ELR (cell line): ENCODE measurements around the gene MAPT.
"Not testable (repeated sequence)": the region's sequence is repeated elsewhere in the genome, so short reads cannot be mapped to it uniquely, and the experiment has no call there.

Experiments
- DNase-seq: peaks from one replicate; pipeline ENCODE4 v3.0.0-alpha.2; 2015; ENCODE audit warnings: low read depth

Gene MAPT

DNA sequence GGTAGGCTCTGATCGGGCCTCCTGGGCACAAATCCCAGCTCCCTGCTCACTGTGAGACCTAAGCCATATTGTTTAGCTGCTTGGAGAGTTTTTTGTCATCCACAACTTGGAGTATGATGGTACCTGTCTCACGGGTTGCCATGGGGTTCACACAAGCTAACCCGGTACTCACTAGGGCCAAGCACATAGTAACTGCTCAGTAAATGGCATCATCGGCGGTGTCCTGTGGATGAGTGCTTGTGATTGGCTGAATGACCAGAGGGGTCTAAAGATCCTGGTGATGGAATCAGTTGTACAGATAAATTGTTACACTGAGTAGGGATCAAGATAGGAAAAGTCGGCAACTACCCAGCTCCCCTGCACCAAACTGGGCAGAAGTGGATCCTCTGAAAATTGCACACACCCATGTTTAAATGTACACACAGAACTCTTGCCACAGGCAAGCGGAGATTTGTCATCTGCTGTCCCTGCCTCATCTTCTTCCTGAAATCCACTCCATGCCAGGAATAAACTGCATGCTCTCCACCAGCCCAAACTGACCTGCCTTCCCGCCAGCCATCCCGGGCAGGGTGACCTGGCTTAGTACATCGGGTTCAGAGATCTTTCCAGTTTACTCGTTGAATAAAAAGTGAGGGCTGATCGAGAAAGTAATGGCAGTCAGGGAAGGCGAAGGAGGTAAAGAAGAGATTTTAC is 6.5 kb downstream of the MAPT start:
- no peak for DNase-seq

DNA sequence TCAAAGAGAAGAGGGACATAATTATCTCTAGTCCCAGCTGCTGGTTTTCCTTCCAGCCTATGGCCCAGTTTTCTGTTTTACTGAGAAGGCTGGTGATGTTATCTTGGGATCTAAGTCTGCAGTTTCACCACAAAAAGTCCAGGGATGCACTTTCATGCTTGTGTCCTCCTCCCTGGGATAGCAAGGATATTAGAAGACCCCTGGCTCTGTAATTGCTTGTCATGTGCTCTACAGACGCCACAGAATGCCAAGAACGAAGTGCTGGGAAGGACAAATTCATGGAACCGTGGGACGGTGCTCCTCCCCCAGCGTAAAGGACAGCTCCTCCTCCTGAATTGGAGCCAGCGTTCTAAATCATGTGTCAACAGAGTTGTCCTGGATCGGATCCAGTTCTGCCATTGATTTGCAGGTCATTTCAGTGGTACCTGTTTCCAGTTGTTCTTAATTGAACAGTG is 8.6 kb downstream of the MAPT start:
- DNase-seq, result no peak

DNA sequence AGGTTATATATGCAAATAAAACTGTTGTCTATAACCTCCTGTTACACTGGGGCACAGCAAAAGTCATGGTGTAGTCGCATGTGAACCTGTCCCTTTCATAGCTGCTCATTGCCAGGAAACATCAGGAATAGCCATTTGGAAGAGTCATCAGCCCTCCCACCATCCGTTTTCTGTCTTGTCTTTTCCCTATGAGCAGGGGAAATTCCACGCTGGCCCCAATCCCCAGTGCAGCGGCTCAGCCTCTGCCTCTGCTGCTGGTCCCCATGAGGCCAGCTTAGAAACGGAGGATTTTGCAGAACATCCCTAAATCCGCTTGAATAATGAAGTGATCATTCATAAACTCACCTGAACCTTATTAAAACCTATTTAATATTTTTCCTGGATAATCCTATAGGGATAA is 10.5 kb downstream of the MAPT start:
- no peak for DNase-seq

DNA sequence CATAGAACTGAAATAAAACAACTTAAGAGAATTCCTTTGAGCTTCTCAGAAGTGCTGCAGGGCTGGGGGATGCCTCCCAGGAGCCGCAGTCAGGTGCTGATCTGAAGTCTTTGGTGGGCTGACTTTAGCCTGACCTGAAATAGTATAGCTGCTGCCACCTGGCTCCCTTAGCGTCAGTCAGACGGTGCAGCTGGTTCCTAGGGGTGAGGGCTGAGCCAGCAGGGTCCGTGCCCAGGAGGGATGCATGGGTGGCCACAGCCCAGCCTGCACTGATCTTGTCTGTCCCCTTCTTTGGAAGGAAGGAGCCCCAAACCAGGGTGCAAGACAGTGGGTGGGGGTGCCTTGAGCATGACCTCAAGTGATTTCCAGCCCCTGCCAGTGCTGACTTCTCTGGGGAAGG is 11.5 kb downstream of the MAPT start:
- DNase-seq, result no peak

DNA sequence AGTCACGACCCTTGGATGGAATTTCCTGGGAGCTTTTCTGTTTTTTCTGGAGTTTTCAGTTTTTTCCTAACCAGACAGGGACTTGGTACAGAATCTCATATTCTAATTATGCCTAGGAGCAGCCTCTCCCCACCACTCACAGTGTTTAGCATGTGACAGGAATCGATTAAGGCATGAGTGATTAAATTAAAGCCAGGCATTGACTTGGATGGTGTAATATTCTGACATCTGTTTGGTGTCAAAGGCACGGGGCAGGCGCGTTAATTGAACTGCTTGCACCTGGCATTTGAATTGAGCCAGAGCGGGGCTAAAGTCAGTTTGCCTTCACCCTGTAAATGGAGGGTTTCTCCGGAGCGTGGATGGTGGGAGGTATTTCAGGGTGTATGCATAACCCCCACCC is 11.9 kb downstream of the MAPT start:
- no peak for DNase-seq

DNA sequence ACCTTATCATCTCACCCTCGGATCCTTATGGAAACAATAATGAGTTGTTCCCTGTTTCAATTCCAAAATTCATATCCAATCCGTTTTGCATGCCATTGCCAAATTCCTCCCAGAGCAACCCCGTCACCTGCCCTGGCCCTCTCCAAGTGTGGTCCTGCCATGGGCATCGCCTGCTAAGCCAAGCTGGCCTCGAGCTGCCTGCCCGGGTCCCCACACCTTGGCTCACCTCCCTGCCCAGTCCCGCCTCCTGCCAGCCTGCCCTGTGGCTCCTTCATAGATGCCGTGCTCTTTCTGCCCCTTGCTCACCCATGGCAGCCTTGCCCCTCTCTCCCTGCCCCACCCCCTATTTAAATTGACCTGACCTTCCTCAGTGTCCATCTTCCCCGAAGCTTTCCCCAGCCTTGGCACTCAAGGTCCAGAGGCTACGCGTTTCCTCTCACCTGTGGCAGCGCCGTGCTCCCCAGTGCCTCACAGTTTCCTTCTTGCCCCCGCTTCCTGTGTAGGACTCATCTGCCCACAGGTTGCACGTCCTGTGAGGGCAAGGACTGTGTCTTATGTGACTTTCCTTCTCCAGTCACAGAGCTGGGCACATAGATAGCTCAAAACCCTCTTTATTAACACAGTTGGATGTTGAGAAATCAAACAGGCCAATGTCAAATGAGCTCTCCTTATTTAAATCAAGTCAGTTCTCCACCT is 12.7 kb downstream of the MAPT start:
- DNase-seq, result no peak

DNA sequence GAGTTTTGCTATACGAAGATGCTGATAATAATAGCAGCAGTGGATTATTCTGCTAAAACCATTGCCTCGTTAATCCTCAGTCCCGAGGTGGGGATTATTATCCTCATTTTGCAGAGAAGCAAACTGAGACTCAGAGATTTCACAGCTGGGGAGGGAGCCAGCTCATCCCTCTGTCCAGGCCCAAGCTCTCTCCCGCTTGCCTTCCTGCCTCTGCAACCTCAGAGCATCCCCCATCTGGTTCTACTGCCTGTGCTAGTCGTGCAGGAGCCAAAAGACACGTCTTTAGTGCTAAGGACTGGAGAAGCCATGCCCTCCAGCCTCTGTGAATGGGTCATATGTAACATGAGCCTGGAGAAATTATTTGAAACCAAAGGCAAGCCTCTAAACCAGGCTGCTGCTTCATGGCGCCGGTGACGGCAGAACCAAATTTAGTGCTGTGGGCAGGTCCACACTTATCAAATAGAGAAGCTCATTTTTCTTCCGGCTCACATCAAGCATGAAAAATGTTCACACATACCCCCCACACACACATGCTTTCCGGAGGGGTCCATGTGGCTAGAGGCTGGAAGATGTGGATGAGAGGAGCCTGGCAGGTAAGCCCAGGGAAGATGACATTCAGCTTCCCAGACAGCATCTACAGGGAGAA is 13.5 kb downstream of the MAPT start:
- DNase-seq, result no peak

DNA sequence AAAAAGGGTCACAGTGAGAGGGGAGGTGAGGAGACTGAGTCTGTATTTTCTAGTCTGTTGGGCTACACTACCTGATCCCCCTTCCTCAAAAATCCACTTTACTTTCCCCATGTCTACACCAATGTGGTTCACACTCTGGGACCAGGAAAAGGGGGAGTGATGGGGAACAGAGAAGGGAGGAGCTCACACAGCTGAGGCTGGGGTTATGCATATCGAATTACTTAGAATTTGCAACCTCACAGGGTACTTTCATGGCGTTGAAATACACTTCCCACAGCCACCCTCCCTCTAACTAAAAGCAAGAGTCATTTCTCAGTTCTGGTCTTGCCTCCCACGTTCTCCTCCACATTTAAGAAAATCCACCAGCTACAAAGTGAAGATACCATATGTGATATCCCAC is 14.1 kb downstream of the MAPT start:
- DNase-seq, result no peak

DNA sequence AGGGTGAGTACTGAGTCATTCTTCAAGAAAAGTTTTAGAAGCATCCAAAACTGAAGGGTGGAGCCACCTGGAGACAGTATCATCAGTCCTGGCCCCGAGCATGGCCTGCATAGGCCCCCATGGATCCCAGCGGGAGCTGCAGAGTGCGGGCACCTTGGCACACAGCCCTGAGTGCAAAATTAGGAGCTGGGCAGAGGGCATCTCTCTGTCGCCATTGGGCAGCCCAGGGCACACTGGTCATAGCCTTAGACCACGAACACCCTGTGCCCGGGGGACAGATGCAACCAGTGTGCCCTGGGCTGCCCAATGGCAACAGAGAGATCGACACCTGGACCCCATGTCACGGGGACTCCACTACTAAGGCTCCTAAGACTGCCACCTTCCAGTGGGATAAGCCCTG is 14.6 kb downstream of the MAPT start:
- no peak for DNase-seq

DNA sequence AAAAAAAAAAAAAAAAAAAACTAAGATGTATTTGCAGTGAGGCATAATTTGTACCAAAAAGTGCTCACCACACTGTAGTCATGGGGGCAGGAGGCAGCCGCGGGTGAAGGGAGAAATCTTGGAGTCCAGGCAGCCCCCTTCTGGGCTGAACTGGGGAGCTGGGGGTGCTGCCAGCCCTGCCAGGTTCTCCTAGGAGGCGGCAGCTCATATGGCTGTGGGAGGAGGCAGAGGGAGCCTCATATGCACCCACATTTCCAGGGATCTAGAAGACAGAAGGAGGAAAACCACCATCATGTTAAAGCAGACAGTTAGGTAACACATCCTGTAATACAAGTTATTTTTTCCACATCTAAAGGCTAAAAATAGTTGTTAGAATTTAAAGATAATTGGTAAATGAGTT is 16.3 kb downstream of the MAPT start:
- no peak for DNase-seq

DNA sequence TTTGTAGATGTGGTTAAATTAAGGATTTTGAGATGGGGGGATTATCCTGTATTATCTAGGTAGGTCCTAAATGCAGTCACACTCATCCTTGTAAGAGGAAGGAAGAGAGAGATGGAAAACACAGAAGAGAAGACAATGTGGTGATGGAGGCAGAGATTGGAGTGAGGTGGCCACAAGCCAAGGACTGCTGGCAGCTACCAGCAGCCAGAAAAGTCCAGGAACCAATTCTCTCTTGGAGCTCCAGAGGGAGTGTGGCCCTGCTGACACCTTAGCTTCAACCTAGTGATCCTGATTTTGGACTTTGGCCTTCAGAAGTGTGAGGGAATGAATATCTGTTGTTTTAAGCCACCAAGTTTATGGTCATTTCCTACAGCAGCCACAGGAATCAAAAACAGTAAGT is 18.0 kb downstream of the MAPT start:
- no peak for DNase-seq

DNA sequence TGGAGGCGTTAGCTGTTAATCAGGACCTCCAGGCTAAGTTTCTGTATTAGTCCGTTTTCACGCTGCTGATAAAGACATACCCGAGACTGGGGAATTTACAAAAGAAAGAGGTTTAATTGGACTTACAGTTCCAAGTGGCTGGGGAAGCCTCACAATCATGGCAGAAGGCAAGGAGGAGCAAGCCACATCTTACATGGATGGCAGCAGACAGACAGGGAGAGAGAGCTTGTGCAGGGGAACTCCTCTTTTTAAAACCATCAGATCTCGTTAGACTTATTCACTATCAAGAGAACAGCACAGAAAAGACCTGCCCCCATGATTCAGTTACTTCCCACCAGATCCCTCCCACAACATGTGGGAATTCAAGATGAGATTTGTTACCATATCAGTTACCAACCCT is 18.7 kb downstream of the MAPT start:
- not testable (repeated sequence) for DNase-seq

DNA sequence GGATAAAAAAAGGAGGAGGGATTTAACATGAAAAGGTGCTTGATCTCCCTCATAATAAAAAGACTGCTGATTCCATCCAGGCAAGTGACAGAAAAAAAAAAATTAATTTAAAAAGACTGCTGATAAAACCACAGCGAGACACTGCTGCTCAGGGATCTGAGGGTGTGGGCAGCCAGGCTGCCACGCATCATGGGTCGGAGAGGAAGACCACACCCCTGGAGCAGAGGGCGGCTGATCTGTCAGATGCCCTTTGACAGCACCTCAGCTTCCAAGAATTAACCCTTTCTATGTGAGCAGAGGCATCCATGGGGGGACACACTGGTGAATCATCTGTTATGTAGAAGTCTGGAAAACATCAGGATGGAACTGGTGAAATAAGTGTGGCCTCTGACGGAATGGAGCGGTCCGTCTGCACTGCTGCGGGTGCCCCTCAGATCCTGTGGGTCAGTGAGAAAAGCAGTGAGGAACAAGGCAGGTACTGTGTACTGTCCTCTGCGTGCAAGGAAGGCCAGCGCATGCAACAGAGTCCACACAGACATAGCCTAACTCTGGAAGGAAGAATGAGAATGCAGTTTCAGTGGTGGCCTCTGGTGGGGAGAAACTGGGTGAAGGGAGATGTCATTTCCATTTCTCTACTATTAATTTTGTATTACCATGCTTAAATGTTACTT is 19.8 kb downstream of the MAPT start:
- no peak for DNase-seq

DNA sequence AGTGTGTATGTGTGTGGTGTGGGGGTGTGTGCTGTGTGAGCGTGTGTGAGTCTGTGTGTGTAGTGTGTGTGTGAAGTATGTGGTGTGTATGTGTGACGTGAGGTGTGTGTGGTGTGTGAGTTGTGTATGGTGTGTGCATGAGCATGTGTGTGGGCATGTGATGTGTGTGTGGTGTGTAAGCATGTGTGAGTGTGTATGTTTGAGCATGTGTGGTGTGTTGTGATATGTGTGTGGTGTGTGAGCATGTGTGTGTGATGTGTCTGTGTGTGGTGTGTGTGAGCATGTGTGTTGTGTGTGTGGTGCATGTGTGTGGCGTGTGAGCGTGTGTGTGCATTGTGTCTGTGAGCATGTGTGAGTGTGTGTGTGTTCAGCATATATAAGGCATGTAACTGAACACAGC is 20.9 kb downstream of the MAPT start:
- DNase-seq, result no peak

DNA sequence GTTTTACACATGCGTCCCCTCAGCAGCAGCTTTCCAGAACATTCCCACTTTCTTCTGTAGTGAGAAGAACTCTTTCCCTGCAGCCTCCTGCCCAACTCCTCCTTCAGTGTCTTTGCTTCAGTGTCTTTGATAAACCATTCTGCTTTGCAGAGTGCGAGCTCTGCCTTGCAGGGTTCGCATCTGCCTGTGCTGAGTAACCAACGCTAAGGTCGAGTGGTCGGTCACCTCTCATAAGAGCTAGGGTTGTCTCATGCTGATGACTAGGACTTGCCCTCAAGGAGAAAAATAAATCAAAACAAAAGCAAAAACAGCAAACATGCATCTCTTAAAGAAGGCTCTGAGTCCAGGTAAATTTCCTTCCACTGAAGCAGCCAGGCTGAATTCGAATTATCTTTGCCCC is 22.7 kb downstream of the MAPT start:
- DNase-seq, result no peak

DNA sequence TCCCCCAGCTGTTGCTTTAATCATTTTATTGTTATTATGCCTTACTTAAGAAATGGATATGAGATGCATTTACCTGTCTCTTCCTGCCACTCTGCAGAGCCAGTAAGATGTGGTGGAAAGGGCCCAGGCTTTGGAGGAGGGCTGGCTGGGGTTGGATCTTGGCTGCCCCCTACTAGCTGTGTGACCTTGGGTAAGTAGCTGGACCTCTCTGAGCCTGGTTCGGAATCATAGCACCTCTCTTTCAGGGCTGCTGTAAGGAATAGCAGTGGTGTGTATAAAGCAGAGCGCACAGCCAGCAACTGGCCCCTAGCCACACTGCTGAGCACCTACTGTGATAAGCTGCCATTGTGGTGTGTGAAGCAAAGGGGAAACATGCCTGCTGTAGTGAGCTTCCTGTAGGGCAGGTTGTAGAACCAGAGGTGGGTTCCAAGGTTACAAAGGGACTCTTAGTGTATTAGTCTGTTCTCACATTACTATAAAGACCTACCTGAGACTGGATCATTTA is 23.9 kb downstream of the MAPT start:
- no peak for DNase-seq

DNA sequence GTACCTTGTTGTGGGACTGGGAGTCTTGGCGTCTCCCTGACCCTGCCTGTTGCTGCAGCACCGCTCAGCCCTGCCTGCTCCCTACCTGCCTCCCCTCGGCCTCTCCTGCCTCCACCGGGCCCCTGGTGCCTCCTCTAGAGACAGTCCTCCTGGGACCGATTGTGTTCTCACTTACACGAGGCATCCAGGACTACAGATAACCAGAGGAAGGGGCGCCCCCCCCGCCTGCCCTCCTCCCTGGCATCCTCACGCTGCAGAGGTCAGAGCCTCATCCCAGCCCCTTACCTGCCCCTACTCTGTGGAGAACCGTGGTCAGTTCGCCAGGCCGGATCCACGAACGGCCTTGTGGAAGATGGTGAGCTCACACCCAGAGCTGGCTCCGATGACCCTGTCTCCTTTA is 24.8 kb downstream of the MAPT start:
- DNase-seq, result no peak

DNA sequence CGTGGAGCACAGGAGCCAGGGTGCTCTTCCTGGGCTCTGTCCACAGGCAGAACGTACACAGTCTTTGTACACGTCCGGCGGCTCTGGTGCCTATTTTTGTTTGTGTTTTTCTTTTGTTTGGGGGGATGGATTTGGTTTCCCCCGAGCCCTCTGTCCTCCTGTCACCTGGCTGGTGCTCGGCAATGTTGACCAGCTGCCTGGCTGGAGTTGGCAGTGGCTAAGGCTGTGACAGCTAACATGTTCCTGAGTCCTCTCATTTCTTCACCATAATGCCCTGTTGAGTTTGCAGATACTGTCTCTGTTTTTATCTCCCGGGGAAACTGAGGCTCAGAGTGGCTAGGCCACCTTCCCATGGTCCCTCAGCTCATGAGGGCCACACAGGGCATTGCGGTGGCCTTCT is 25.7 kb downstream of the MAPT start:
- DNase-seq, result no peak

DNA sequence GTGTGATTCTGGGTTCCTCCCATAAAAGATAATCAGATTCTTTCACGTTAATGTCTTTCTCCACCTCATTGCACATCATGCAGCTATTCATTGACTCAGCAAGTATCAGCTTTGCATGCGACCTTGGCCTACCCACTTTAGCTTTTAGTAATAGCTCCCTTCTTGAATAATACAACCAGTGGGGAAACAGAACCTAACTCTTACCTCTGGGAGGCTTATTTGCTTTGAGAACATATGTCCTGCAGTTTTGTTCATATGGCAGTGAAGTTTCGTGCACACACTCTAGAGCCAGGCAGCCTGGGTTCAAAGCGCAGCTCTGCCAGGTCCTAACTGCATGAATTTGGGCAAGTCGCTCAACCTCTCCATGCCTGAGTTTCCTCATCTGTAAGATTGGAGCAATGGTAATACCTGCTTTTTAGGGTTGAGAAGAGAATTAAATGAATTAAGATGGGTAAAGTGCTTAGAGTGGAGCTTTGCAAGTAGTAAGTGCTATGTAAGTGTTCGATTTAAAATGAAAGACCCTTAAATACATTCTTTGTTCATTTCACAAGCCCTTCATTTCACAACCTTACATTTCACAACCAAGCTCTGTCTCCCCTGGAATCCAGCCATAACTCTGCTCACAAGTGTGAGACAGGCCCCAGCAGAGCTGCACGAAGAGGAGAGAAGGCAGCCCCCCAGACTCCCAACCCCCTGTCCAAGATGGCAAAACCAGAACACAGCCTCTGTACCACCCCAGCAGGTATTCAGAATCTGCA is 29.3 kb downstream of the MAPT start:
- peak; percentile 30 for DNase-seq

DNA sequence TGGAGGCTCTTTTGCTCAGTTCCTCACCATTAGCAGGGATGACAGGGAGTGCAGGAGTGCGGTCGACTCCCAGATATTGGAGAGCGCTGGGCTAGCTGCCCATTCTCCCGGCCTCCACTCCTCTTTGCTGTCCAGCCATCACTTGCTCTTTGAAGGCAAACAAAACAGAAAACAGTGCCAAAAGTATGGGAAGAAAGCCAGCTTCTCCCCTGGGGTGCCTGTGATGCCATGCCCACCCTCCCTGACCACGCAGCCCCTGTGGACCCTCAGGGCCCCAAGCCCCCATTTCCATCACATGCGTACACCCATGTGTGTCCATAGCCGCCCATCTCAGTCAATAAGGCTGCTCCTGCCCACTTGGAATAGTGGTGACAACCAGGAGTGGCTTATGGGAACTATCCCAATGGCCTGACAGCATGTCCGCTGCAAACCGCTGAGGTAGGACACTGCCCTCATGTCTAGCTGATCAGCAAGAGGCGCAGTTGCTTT is 30.0 kb downstream of the MAPT start:
- no peak for DNase-seq

DNA sequence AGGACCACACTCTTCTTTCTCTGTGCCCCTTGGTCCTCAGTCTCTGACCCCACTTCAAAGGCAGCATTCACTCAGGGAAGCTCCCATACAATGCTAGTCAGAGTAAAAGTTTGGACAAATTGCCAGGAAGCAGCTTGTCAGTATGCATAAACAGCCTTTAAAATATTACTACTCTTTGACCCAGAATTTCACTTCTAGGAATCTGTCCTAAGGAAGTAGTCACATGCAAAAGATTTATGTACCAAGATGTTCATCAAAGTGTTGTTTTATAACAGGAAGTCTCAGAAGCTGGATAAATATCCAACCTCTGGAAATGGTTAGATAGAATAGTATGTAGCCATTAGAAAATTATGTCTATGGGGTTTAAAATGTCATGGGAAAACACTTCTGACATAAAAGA is 31.0 kb downstream of the MAPT start:
- DNase-seq, result no peak

DNA sequence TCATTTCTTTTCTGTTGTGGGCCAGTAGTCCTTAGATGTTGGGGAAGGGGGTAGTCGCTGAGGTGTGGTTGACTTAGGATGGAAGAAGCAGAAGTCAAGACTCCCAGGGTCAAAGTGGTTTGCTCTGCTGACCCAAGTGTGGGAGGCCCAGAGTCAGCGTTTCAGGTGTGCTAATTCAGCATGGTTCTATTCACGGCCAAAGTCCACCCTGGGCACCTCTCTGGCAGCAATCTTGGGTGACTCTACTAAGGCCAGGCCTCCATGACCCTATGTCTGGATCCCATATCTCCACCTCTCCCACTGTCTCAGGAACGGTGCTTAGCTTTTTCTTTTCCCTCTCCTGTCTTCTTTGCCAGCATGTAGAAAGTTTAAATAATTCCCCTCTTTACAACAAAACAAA is 32.9 kb downstream of the MAPT start:
- no peak for DNase-seq
